ENCODE results near the gene WDR81. TPM values are rescaled to one million over a fixed set of nuclear protein-coding genes. Genes with fewer than 3 reads are reported as not detected.
A peak's percentile ranks its signal among the peaks of the same experiment; 100 is the strongest.
"Not testable (repeated sequence)": the region's sequence is repeated elsewhere in the genome, so short reads cannot be mapped to it uniquely, and the experiment has no call there.

WDR81 gene
- total RNA-seq, 1 donor from 2014 or later = 16.2 TPM

DNA sequence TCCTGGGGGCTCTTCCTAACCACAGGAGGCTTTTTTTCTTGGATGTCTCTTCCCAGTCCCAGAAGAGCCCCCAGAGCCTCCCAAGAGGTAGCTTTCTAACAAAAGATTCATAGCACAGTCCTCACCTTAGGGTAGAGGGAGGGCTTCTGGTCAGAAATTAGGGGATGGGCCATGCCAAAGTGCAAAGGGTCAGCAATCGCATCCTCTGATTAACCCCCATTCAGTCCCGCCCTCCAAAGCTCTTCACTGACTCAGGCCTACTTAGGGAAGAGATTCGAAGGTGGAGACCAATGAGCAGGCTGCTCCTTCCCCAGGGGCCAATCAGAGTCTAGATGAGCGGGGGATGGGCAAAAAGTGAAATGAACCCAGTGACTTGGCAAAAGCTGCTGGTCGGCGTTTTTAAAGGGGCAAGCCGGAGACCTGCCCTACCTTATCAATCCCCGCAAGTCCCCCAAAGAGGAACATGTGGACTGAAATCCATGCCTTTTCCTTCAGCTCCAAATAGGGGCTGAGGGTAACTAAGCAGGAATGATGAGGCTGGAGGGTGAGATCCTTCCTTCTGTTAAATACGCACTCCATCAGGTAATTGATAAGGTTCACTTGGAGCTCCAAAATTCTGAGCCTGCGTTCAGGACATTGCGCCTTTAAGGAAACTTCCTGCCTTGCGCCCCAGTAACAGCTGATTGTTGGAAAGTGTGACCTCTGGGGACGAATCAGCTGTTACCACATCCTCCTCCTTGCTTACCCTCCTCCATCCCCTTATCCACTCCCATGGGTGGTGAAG is 7.4 kb upstream of the WDR81 start:
- H3K27ac Mint-ChIP-seq (ENCODE audit: unreplicated experiment) = peak overlapping the region; percentile 99
- peak overlapping the region; percentile 89 for H3K4me3 Mint-ChIP-seq (ENCODE audit: unreplicated experiment)
- no peak for DNase-seq (ENCODE audit: low spot score)
- peaks cover 22% of the 10 kb centered on the region for H3K36me3 Mint-ChIP-seq (ENCODE audit: low read depth)
- no peaks in the 10 kb centered on the region for H3K9me3 Mint-ChIP-seq (ENCODE audit: low read depth)
- peaks cover 35% of the 10 kb centered on the region for H3K4me1 Mint-ChIP-seq (ENCODE audit: low read depth)
- H3K27me3 Mint-ChIP-seq (ENCODE audit: low read depth) = no peaks in the 10 kb centered on the region
- TF ChIP-seq, protein P1, sequence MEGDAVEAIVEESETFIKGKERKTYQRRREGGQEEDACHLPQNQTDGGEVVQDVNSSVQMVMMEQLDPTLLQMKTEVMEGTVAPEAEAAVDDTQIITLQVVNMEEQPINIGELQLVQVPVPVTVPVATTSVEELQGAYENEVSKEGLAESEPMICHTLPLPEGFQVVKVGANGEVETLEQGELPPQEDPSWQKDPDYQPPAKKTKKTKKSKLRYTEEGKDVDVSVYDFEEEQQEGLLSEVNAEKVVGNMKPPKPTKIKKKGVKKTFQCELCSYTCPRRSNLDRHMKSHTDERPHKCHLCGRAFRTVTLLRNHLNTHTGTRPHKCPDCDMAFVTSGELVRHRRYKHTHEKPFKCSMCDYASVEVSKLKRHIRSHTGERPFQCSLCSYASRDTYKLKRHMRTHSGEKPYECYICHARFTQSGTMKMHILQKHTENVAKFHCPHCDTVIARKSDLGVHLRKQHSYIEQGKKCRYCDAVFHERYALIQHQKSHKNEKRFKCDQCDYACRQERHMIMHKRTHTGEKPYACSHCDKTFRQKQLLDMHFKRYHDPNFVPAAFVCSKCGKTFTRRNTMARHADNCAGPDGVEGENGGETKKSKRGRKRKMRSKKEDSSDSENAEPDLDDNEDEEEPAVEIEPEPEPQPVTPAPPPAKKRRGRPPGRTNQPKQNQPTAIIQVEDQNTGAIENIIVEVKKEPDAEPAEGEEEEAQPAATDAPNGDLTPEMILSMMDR (IDR thresholded peaks at IDR 0.05) = no peak

DNA sequence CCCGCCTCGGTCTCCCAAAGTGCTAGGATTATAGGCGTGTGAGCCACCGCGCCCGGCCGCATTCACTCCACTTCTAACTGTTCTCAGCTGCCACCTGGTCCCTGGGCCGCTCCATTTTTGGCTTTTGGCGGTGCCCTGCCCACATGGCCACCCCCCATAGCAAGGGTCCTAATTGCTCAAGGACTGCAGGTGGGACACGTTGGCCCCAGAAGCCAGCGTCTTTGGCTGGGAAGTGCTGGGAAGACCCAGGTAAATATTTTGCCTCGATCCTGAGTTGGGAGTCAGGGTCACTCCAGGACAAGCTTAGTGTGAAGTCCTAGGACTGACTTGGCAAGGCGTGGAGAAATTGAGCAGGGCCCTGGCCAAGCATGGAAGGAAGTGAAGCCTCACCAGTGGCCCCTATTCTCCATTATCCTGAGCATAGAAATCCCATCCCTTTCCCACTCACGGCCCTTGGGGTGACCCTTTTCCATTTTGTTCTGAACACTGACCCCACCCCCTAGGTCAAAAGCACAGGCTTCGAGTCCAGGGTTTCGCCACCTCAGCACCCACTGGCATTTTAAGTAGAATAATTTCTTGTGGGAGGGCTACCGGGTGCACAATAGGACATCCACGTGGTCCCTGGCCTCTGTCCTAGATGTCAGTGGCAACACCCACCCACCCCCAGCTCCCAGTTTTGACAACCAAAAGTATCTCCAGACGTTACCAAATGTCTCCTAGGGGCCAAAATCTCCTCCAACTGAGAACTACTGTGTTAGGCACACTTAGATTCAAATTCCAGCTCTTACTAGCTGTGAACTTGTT is 5.9 kb upstream of the WDR81 start:
- H3K4me3 Mint-ChIP-seq (ENCODE audit: unreplicated experiment) = peak overlapping the region; percentile 89
- no peak for DNase-seq (ENCODE audit: low spot score)
- TF ChIP-seq, protein P1 (IDR thresholded peaks at IDR 0.05) = no peak
- peaks cover 26% of the 10 kb centered on the region for H3K4me1 Mint-ChIP-seq (ENCODE audit: low read depth)
- peak overlapping the region; percentile 99 for H3K27ac Mint-ChIP-seq (ENCODE audit: unreplicated experiment)
- H3K9me3 Mint-ChIP-seq (ENCODE audit: low read depth) = no peaks in the 10 kb centered on the region
- no peaks in the 10 kb centered on the region for H3K27me3 Mint-ChIP-seq (ENCODE audit: low read depth)
- peaks cover 9% of the 10 kb centered on the region for H3K36me3 Mint-ChIP-seq (ENCODE audit: low read depth)

DNA sequence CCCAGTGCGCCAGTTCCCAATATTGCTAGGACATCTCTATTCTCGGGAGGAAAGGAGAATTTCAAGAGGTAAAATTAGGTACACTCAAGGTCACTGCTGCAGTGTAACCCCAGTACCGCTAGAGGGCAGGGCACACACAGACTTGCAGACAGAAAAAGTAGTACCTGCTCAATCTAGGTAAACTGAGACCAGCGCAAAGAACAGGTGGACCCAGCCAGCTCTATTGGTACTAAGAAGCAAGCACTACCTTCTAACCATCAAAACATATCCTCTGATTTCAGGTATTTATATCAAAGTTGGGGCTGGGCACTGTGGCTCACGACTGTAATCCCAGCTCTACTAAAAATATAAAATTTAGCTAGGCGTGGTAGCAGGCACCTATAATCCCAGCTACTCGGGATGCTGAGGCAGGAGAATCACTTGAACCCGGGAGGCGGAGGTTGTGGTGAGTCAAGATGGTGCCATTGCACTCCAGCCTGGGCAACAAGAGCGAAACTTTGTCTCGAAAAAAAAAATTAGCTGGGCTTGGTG is 3.6 kb upstream of the WDR81 start:
- Mint-ChIP-seq H3K36me3 (ENCODE audit: low read depth) (peaks cover under 1% of the 10 kb centered on the region), H3K4me1 (ENCODE audit: low read depth) (peaks cover 33% of the 10 kb centered on the region), H3K4me3 (ENCODE audit: unreplicated experiment) (no peak overlapping the region), H3K27me3 (ENCODE audit: low read depth) (no peaks in the 10 kb centered on the region), H3K27ac (ENCODE audit: unreplicated experiment) (no peak overlapping the region), H3K9me3 (ENCODE audit: low read depth) (no peaks in the 10 kb centered on the region)
- no peak for DNase-seq (ENCODE audit: low spot score)
- TF ChIP-seq, protein P1 (IDR thresholded peaks at IDR 0.05) = peak; percentile 98

- H3K4me1 Mint-ChIP-seq (ENCODE audit: low read depth) = peaks cover 33% of the 10 kb centered on the region
Observed at GRCh38 chr17:1722022-1722421, 2.5 kb upstream of the WDR81 start.

DNA sequence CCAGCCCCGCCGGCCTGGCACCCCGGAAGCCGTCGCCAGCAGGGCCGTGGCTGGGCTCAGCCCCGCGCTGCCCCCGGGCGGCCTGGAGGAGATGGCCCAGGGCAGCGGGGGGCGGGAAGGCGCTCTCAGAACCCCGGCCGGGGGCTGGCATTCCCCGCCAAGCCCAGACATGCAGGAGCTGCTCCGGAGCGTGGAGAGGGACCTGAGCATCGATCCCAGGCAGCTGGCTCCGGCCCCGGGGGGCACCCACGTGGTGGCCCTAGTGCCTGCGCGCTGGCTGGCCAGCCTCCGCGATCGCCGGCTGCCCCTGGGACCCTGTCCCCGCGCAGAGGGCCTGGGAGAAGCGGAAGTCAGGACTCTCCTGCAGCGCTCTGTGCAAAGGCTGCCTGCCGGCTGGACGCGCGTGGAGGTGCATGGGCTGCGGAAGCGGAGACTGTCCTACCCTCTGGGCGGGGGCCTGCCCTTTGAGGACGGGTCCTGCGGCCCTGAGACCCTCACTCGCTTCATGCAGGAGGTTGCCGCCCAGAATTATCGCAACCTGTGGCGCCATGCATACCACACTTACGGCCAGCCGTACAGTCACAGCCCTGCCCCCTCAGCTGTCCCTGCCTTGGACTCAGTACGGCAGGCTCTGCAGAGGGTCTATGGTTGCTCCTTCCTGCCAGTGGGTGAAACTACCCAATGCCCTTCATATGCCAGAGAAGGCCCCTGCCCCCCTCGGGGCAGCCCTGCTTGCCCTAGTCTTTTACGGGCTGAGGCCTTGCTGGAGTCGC is 551 bp downstream of the WDR81 start:
- Mint-ChIP-seq H3K27ac (ENCODE audit: unreplicated experiment) (no peak overlapping the region), H3K36me3 (ENCODE audit: low read depth) (peaks cover 2% of the 10 kb centered on the region), H3K27me3 (ENCODE audit: low read depth) (no peaks in the 10 kb centered on the region), H3K4me3 (ENCODE audit: unreplicated experiment) (peak overlapping the region; percentile 58), H3K9me3 (ENCODE audit: low read depth) (no peaks in the 10 kb centered on the region), H3K4me1 (ENCODE audit: low read depth) (peaks cover 29% of the 10 kb centered on the region)
- TF ChIP-seq, protein P1 (IDR thresholded peaks at IDR 0.05) = peak; percentile 42
- DNase-seq (ENCODE audit: low spot score) = no peak

More at GRCh38 chr17:1722022-1722421, 2.5 kb upstream of the WDR81 start:
- not testable (repeated sequence) for DNase-seq (ENCODE audit: low spot score); H3K4me3 Mint-ChIP-seq (ENCODE audit: unreplicated experiment); H3K27me3 Mint-ChIP-seq (ENCODE audit: low read depth); H3K36me3 Mint-ChIP-seq (ENCODE audit: low read depth); H3K9me3 Mint-ChIP-seq (ENCODE audit: low read depth); H3K27ac Mint-ChIP-seq (ENCODE audit: unreplicated experiment)

Measured in chondrocyte (in vitro differentiated cells).